ENCODE measurements around the gene PIP4K2A. TPM values are rescaled to one million over a fixed set of nuclear protein-coding genes. Genes with fewer than 3 reads are reported as not detected.
"Not testable (repeated sequence)": the region's sequence is repeated elsewhere in the genome, so short reads cannot be mapped to it uniquely, and the experiment has no call there.

The PIP4K2A gene
- total RNA-seq, 2 donors from 2014 or later: 167 to 205 TPM

- no peak overlapping the region for H3K4me3 Mint-ChIP-seq
- no peaks in the 10 kb centered on the region for H3K36me3 Mint-ChIP-seq (ENCODE audit: low read depth)
- H3K27ac Mint-ChIP-seq: no peak overlapping the region
- no peaks in the 10 kb centered on the region for H3K9me3 ChIP-seq (ENCODE audit: control insufficient read depth, low read length, poor library complexity, severe bottlenecking)
- ATAC-seq (no peak), DNase-seq (no peak)
- H3K4me1 Mint-ChIP-seq: peaks cover 3% of the 10 kb centered on the region
- H3K27me3 Mint-ChIP-seq: peaks cover 35% of the 10 kb centered on the region
Measured at GRCh38 chr10:22500656-22501340, 213.6 kb downstream of the PIP4K2A start.

DNA sequence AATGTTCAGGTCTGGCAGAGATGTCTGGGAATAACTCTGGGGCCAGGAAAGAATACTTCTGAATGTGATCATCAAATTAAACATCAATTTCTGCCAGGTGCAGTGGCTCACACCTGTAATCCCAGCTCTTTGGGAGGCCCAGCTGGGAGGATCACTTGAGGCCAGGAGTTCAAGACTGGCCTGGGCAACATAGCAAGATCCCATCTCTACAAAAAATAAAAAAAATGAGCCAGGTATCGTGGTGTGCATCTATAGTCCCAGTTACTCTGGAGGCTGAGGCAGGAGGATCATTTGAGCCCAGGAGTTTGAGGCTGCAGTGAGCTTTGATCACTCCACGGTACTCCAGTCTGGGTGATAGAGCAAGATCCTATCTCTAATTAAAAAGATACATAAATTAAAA, 214.4 kb downstream of the PIP4K2A start:
- DNase-seq; H3K4me3 Mint-ChIP-seq; H3K27ac Mint-ChIP-seq; H3K4me1 Mint-ChIP-seq; H3K36me3 Mint-ChIP-seq (ENCODE audit: low read depth); ATAC-seq; H3K9me3 ChIP-seq (ENCODE audit: control insufficient read depth, low read length, poor library complexity, severe bottlenecking): not testable (repeated sequence)
- H3K27me3 Mint-ChIP-seq: peaks cover 42% of the 10 kb centered on the region

DNA sequence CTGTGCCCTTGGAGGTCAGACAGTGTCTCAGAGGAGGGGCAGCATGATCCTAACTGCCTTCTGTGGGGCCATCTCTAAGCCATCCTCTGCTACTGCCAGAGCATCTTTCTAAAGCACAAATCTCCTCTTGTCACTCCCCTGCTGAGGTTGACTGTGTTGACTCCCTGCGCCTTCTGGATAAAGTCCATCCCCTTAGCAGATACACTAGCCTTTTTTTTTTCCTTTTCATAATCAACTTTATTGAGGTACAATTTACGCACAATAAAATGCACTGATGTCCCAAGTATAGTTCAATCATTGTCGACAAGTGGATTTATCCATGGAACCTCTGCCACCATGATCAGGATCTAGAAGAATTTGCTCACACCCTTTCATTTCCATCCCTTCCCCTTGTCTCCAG, 219.0 kb downstream of the PIP4K2A start:
- peaks cover 47% of the 10 kb centered on the region for H3K27me3 Mint-ChIP-seq
- ATAC-seq (no peak), DNase-seq (no peak)

DNA sequence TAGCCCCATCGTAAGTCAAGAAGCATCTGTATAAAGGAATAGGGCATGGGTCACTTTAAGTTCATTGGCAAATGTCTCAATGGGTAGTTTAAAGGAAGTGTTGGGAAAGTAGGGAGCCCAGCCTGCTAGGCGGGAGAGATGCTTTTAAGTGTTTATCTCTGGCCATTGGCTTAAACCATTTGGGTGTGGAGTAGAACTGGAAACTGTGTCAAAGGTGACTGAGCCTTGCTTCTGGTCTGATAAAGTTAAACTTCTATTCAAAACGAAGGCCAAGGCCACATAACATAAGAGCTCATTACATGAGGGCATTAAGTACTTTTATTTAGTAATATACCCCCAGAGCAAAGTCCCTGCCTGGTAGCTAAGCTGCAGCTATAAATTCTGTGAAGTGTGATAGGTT, 220.4 kb downstream of the PIP4K2A start:
- H3K4me3 Mint-ChIP-seq: no peak overlapping the region
- ATAC-seq: no peak
- H3K9me3 ChIP-seq (ENCODE audit: control insufficient read depth, low read length, poor library complexity, severe bottlenecking): no peaks in the 10 kb centered on the region
- peaks cover 37% of the 10 kb centered on the region for H3K27me3 Mint-ChIP-seq
- no peak overlapping the region for H3K27ac Mint-ChIP-seq
- H3K4me1 Mint-ChIP-seq: peaks cover 13% of the 10 kb centered on the region
- H3K36me3 Mint-ChIP-seq (ENCODE audit: low read depth): no peaks in the 10 kb centered on the region
- no peak for DNase-seq

More for the DNA sequence above, 219.0 kb downstream of the PIP4K2A start:
- no peak overlapping the region for H3K27ac Mint-ChIP-seq
- H3K4me1 Mint-ChIP-seq: peaks cover 13% of the 10 kb centered on the region
- H3K36me3 Mint-ChIP-seq (ENCODE audit: low read depth): no peaks in the 10 kb centered on the region
- H3K4me3 Mint-ChIP-seq: no peak overlapping the region
- no peaks in the 10 kb centered on the region for H3K9me3 ChIP-seq (ENCODE audit: control insufficient read depth, low read length, poor library complexity, severe bottlenecking)

DNA sequence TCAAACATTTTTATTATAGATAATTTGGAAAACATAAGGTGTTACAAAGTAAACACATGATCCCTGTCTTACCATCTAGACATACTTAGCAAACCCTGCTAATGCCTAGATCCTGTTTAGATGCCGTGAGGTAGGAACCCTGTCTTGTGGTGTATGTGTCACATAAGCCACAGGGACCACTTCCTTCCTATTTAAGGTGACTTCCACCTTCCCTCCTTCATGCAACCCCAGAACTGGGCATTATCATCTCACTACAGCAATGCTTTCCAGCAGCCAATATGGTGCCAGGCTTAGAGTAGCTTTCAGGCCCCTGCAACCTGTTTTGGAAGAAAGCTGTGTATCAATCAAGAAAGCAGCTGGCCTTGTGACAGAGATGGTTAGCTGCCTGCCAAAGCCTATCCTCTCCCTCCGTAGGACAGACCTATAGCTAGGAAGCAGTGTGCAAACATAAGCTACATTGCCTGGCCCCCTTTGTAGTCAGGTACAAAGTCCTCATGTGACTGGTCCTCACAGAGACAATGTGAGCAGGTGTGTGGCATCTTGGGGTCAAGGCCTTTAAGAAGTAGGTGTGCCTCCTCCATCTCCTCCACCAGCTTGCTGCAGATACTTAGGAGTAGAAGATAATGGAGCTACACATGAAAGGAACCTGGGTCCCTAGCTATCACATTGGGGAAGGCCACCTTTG, 222.3 kb downstream of the PIP4K2A start:
- peaks cover 32% of the 10 kb centered on the region for H3K27me3 Mint-ChIP-seq
- H3K36me3 Mint-ChIP-seq (ENCODE audit: low read depth): no peaks in the 10 kb centered on the region
- H3K4me1 Mint-ChIP-seq: peaks cover 13% of the 10 kb centered on the region
- H3K4me3 Mint-ChIP-seq: peak overlapping the region; percentile 61
- ATAC-seq (peak; percentile 88), DNase-seq (no peak)
- no peak overlapping the region for H3K27ac Mint-ChIP-seq
- H3K9me3 ChIP-seq (ENCODE audit: control insufficient read depth, low read length, poor library complexity, severe bottlenecking): no peaks in the 10 kb centered on the region

- no peak overlapping the region for H3K4me3 Mint-ChIP-seq
- peaks cover 38% of the 10 kb centered on the region for H3K27me3 Mint-ChIP-seq
- ATAC-seq (peak; percentile 8), DNase-seq (no peak)
- no peak overlapping the region for H3K27ac Mint-ChIP-seq
- no peaks in the 10 kb centered on the region for H3K9me3 ChIP-seq (ENCODE audit: control insufficient read depth, low read length, poor library complexity, severe bottlenecking)
- H3K36me3 Mint-ChIP-seq (ENCODE audit: low read depth): no peaks in the 10 kb centered on the region
- peaks cover 13% of the 10 kb centered on the region for H3K4me1 Mint-ChIP-seq
Measured at GRCh38 chr10:22491480-22491879, 222.9 kb downstream of the PIP4K2A start.

- H3K36me3 Mint-ChIP-seq (ENCODE audit: low read depth): no peaks in the 10 kb centered on the region
- H3K27me3 Mint-ChIP-seq: peaks cover 32% of the 10 kb centered on the region
- H3K4me3 Mint-ChIP-seq: no peak overlapping the region
- DNase-seq (no peak), ATAC-seq (no peak)
- H3K4me1 Mint-ChIP-seq: peaks cover 13% of the 10 kb centered on the region
- H3K9me3 ChIP-seq (ENCODE audit: control insufficient read depth, low read length, poor library complexity, severe bottlenecking): no peaks in the 10 kb centered on the region
- no peak overlapping the region for H3K27ac Mint-ChIP-seq
Measured at GRCh38 chr10:22489975-22490374, 224.4 kb downstream of the PIP4K2A start.

GRCh38 chr10:22489467-22489866, 224.9 kb downstream of the PIP4K2A start:
- H3K4me1 Mint-ChIP-seq: peaks cover 13% of the 10 kb centered on the region
- H3K27me3 Mint-ChIP-seq: peaks cover 32% of the 10 kb centered on the region
- no peak for DNase-seq
- H3K27ac Mint-ChIP-seq: no peak overlapping the region
- no peaks in the 10 kb centered on the region for H3K36me3 Mint-ChIP-seq (ENCODE audit: low read depth)
- no peak overlapping the region for H3K4me3 Mint-ChIP-seq
- no peaks in the 10 kb centered on the region for H3K9me3 ChIP-seq (ENCODE audit: control insufficient read depth, low read length, poor library complexity, severe bottlenecking)
- ATAC-seq: no peak

- DNase-seq (no peak), ATAC-seq (no peak)
- H3K27me3 Mint-ChIP-seq: peaks cover 26% of the 10 kb centered on the region
- H3K9me3 ChIP-seq (ENCODE audit: control insufficient read depth, low read length, poor library complexity, severe bottlenecking): no peaks in the 10 kb centered on the region
- no peak overlapping the region for H3K27ac Mint-ChIP-seq
- peaks cover 6% of the 10 kb centered on the region for H3K4me1 Mint-ChIP-seq
- H3K4me3 Mint-ChIP-seq: no peak overlapping the region
- no peaks in the 10 kb centered on the region for H3K36me3 Mint-ChIP-seq (ENCODE audit: low read depth)
Measured at GRCh38 chr10:22486431-22486830, 227.9 kb downstream of the PIP4K2A start.

Other genes with a start within 250 kb of the PIP4K2A start
- 1 to 10 TPM in 1 of 2 donors, not detected in 1; 5.0 TPM for gene ARMC3, start 213.5 kb upstream of the PIP4K2A start, total RNA-seq